ENCODE data around the gene ARHGAP31.

The ARHGAP31 gene

DNA sequence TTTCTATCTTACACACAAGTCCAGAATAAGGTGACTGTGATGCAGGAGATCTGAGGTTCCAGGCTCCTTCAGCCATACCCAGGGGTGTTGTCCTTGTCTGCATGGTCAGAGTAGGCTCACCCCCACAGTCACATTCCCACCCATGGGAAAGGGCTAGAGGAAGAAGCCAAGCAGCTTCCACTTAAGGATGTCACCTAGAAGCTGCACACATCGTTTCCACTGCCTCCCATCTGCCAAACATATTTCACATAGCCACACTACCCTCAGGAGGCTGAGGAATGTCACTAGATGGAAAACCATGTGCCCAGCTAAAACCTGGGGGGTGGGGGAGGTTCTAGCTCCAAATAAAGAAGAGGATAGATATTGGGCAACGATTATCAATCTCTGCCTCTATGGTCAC lies 111.1 kb downstream of the ARHGAP31 start:
- TF ChIP-seq ZNF274 (IDR thresholded peaks at IDR 0.05; ENCODE audit: low read depth, low read length) = no peak
- TF ChIP-seq SUZ12 (IDR thresholded peaks at IDR 0.05; ENCODE audit: extremely low read depth, insufficient read depth, insufficient read length) = no peak
- no peak for TF ChIP-seq YY1 (IDR thresholded peaks at IDR 0.05; ENCODE audit: insufficient read depth, insufficient read length)
- H3K9me3 ChIP-seq (ENCODE audit: insufficient read depth, low read length) = no peaks in the 10 kb centered on the region
- DNase-seq (ENCODE audit: low read depth, low spot score) = no peak
- H3K4me1 ChIP-seq (ENCODE audit: insufficient read depth, insufficient read length) = no peaks in the 10 kb centered on the region
- H3K9ac ChIP-seq (ENCODE audit: insufficient read length, low read depth) = no peak overlapping the region
- H3K4me3 ChIP-seq (ENCODE audit: insufficient read length, low read depth) = no peak overlapping the region
- peaks cover 3% of the 10 kb centered on the region for H3K36me3 ChIP-seq (ENCODE audit: insufficient read depth, insufficient read length, low read length)
- no peaks in the 10 kb centered on the region for H3K27me3 ChIP-seq (ENCODE audit: insufficient read depth, insufficient read length)

DNA sequence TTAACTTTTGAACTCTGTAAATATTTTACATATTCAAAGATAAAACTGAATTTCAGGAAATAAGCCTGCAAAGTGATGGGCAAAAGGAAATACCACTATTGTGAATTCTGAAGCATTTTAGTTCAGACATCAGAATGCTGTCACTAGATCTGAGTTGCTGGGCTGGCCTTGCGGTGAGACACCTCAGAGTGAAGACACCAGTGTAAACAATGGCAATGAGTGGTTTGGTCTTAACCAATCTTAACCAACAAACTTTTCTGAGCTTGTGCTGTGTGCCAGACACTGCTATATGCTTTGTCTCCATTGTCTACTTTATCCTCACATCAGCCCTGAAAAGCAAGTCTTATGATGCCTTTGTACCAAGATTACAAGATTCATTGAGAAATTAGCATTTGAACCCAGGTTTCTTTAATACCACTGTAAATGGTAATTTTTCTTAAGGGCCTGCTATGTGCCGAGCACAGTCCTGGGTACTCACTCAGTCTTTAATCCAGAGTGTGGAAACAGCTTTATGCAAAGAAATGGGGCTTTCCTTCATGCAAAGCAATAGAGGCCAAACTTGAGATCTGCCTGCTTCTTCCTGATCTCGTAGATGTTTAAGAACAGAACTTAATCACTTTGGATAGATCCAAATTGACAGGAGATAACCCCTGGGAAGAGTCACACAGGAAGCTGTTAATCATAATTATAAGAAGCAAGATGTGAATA lies 114.2 kb downstream of the ARHGAP31 start:
- Histone ChIP-seq H3K27me3 (ENCODE audit: insufficient read depth, insufficient read length) (no peaks in the 10 kb centered on the region), H3K4me1 (ENCODE audit: insufficient read depth, insufficient read length) (no peaks in the 10 kb centered on the region), H3K4me3 (ENCODE audit: insufficient read length, low read depth) (no peak overlapping the region), H3K9ac (ENCODE audit: insufficient read length, low read depth) (no peak overlapping the region), H3K36me3 (ENCODE audit: insufficient read depth, insufficient read length, low read length) (no peaks in the 10 kb centered on the region), H3K9me3 (ENCODE audit: insufficient read depth, low read length) (no peaks in the 10 kb centered on the region)
- TF ChIP-seq SUZ12 (IDR thresholded peaks at IDR 0.05; ENCODE audit: extremely low read depth, insufficient read depth, insufficient read length) (no peak), ZNF274 (IDR thresholded peaks at IDR 0.05; ENCODE audit: low read depth, low read length) (no peak), YY1 (IDR thresholded peaks at IDR 0.05; ENCODE audit: insufficient read depth, insufficient read length) (no peak)
- no peak for DNase-seq (ENCODE audit: low read depth, low spot score)

DNA sequence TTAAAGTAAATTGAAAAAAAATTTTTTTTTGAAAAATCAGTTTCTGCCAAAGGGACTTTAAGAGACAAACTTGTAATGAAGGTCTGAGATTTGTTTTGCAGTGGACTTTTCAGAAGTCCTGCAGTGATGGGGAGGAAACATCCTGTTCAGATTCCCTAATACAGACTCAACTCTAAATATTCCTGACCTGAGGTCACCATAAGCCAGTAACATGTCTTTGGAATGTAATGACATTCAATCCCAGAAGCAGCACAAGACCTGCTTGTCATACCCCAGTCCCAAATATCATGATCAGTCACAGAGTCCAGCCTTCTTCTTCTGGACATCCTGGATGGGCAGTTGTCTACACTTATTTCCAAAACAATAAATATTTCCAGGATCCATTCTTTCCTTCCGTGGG lies 115.7 kb downstream of the ARHGAP31 start:
- no peaks in the 10 kb centered on the region for H3K4me1 ChIP-seq (ENCODE audit: insufficient read depth, insufficient read length)
- DNase-seq (ENCODE audit: low read depth, low spot score) = no peak
- TF ChIP-seq ZNF274 (IDR thresholded peaks at IDR 0.05; ENCODE audit: low read depth, low read length) (no peak), YY1 (IDR thresholded peaks at IDR 0.05; ENCODE audit: insufficient read depth, insufficient read length) (no peak), SUZ12 (IDR thresholded peaks at IDR 0.05; ENCODE audit: extremely low read depth, insufficient read depth, insufficient read length) (no peak)
- no peaks in the 10 kb centered on the region for H3K27me3 ChIP-seq (ENCODE audit: insufficient read depth, insufficient read length)
- peaks cover 6% of the 10 kb centered on the region for H3K36me3 ChIP-seq (ENCODE audit: insufficient read depth, insufficient read length, low read length)
- no peaks in the 10 kb centered on the region for H3K9me3 ChIP-seq (ENCODE audit: insufficient read depth, low read length)
- H3K9ac ChIP-seq (ENCODE audit: insufficient read length, low read depth) = no peak overlapping the region
- H3K4me3 ChIP-seq (ENCODE audit: insufficient read length, low read depth) = no peak overlapping the region

DNA sequence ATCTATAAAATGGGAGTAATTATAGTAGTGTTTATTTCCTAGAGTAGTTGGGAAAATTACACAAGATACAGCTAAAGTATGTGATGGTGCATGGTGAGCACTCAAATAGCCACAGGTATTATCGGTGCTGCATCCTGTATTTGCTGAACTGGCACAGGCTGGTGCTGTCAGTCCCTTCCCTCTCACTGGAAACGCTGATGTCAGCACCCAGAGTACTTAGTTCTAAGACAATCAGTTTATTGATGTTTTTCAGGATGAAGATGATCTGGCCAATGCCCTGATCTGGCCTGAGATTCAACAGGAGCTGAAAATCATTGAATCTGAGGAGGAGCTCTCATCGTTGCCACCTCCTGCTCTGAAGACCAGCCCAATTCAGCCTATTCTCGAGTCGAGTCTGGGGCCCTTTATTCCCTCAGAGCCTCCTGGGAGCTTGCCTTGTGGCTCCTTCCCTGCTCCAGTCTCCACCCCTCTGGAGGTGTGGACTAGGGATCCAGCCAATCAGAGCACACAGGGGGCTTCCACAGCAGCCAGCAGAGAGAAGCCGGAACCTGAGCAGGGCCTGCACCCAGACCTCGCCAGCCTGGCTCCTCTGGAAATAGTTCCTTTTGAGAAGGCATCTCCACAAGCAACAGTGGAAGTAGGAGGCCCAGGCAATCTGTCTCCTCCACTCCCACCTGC lies 119.6 kb downstream of the ARHGAP31 start:
- no peak for DNase-seq (ENCODE audit: low read depth, low spot score)
- H3K9ac ChIP-seq (ENCODE audit: insufficient read length, low read depth) = no peak overlapping the region
- no peaks in the 10 kb centered on the region for H3K27me3 ChIP-seq (ENCODE audit: insufficient read depth, insufficient read length)
- no peak overlapping the region for H3K4me3 ChIP-seq (ENCODE audit: insufficient read length, low read depth)
- no peaks in the 10 kb centered on the region for H3K9me3 ChIP-seq (ENCODE audit: insufficient read depth, low read length)
- H3K4me1 ChIP-seq (ENCODE audit: insufficient read depth, insufficient read length) = no peaks in the 10 kb centered on the region
- TF ChIP-seq YY1 (IDR thresholded peaks at IDR 0.05; ENCODE audit: insufficient read depth, insufficient read length) (no peak), SUZ12 (IDR thresholded peaks at IDR 0.05; ENCODE audit: extremely low read depth, insufficient read depth, insufficient read length) (no peak), ZNF274 (IDR thresholded peaks at IDR 0.05; ENCODE audit: low read depth, low read length) (no peak)
- H3K36me3 ChIP-seq (ENCODE audit: insufficient read depth, insufficient read length, low read length) = peaks cover 11% of the 10 kb centered on the region

DNA sequence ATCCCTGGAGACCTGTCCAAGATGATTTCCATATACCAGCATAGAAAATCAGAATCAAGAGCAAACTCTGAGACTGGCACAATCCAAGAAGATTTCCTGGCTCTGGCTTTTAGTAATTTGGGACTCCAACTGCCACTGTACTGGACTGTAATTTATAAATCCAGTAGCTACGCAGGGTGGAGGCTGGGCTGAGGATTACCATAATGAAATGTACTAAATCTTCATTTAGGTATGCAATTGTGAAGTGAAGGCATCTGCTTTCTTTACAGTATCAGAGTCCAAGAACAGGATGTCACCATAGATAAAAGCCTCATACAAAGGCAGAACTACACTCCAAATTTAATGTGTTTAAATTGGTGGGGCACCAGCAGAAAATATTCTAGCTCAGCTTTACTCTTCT lies 122.7 kb downstream of the ARHGAP31 start:
- Histone ChIP-seq H3K9ac (ENCODE audit: insufficient read length, low read depth) (no peak overlapping the region), H3K4me3 (ENCODE audit: insufficient read length, low read depth) (no peak overlapping the region), H3K27me3 (ENCODE audit: insufficient read depth, insufficient read length) (no peaks in the 10 kb centered on the region), H3K36me3 (ENCODE audit: insufficient read depth, insufficient read length, low read length) (peaks cover 11% of the 10 kb centered on the region), H3K4me1 (ENCODE audit: insufficient read depth, insufficient read length) (no peaks in the 10 kb centered on the region), H3K9me3 (ENCODE audit: insufficient read depth, low read length) (no peaks in the 10 kb centered on the region)
- no peak for DNase-seq (ENCODE audit: low read depth, low spot score)
- TF ChIP-seq ZNF274 (IDR thresholded peaks at IDR 0.05; ENCODE audit: low read depth, low read length) (no peak), YY1 (IDR thresholded peaks at IDR 0.05; ENCODE audit: insufficient read depth, insufficient read length) (no peak), SUZ12 (IDR thresholded peaks at IDR 0.05; ENCODE audit: extremely low read depth, insufficient read depth, insufficient read length) (no peak)

DNA sequence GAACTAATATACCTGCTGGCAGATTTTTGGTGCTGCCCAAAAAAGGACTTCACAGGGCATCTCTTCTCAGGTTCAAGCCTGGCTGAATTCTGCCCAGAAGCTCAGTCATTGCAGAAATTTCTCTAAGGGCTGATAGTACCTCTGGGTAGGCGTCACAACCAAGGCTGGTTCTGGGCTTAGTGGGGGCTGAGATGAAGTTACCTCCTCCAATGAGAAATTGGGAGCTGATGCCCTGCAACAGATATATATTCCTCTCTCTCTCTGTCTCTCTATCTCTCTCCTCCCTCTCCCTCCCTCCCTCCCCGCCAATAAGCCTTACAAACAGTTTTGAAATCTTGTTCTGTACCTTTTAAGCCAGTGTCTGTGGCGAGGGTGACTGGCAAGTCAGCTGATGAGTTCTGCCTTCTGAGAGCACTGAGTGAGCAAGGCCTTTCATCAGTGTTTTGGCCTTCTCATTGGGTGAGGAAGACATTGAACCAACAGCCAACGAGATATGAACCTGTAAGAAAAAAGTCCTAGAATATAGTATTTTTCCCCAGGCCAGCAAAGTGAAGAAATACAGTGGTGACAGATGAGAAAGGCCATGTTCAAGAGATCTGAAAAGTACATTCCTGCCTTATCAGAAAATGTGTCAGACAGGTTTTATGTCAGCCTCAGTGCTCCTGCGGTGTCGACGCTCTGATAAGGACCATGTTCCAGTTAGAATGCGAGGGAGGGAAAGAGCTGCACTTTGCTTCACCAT lies 123.8 kb downstream of the ARHGAP31 start:
- H3K27me3 ChIP-seq (ENCODE audit: insufficient read depth, insufficient read length) = no peaks in the 10 kb centered on the region
- TF ChIP-seq ZNF274 (IDR thresholded peaks at IDR 0.05; ENCODE audit: low read depth, low read length) = no peak
- no peak for TF ChIP-seq SUZ12 (IDR thresholded peaks at IDR 0.05; ENCODE audit: extremely low read depth, insufficient read depth, insufficient read length)
- TF ChIP-seq YY1 (IDR thresholded peaks at IDR 0.05; ENCODE audit: insufficient read depth, insufficient read length) = no peak
- H3K36me3 ChIP-seq (ENCODE audit: insufficient read depth, insufficient read length, low read length) = peaks cover 11% of the 10 kb centered on the region
- no peaks in the 10 kb centered on the region for H3K4me1 ChIP-seq (ENCODE audit: insufficient read depth, insufficient read length)
- H3K9me3 ChIP-seq (ENCODE audit: insufficient read depth, low read length) = no peaks in the 10 kb centered on the region
- no peak for DNase-seq (ENCODE audit: low read depth, low spot score)
- no peak overlapping the region for H3K4me3 ChIP-seq (ENCODE audit: insufficient read length, low read depth)
- H3K9ac ChIP-seq (ENCODE audit: insufficient read length, low read depth) = no peak overlapping the region

DNA sequence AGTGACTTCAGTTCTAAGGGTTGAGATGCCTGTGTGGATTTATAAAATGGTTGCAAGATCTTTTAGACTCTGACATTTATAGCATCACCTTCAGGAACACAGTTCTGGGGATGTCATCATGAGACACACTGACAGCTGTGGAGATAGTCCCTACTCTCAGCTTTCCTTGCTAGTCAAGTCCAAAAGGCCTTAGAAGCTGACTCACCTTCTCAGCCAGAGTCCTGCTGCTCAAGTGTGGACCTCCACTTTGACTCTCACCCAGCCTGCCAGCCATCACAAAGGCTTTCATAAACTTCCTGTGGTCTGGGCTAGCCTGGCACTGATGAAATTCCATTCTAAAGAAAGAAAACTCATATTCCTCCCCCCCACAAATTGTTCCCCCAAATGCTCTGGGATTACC lies 124.5 kb downstream of the ARHGAP31 start:
- no peak for TF ChIP-seq YY1 (IDR thresholded peaks at IDR 0.05; ENCODE audit: insufficient read depth, insufficient read length)
- no peak for TF ChIP-seq SUZ12 (IDR thresholded peaks at IDR 0.05; ENCODE audit: extremely low read depth, insufficient read depth, insufficient read length)
- no peak for TF ChIP-seq ZNF274 (IDR thresholded peaks at IDR 0.05; ENCODE audit: low read depth, low read length)
- no peaks in the 10 kb centered on the region for H3K4me1 ChIP-seq (ENCODE audit: insufficient read depth, insufficient read length)
- DNase-seq (ENCODE audit: low read depth, low spot score) = no peak

More for the DNA sequence above, 124.5 kb downstream of the ARHGAP31 start:
- Histone ChIP-seq H3K36me3 (ENCODE audit: insufficient read depth, insufficient read length, low read length) (peaks cover 9% of the 10 kb centered on the region), H3K9ac (ENCODE audit: insufficient read length, low read depth) (no peak overlapping the region), H3K27me3 (ENCODE audit: insufficient read depth, insufficient read length) (no peaks in the 10 kb centered on the region), H3K4me3 (ENCODE audit: insufficient read length, low read depth) (no peak overlapping the region), H3K9me3 (ENCODE audit: insufficient read depth, low read length) (no peaks in the 10 kb centered on the region)
